CD14-positive monocyte (primary cell): Measurements from ENCODE around the gene ZNF606. TPM values are rescaled to one million over a fixed set of nuclear protein-coding genes. Genes with fewer than 3 reads are reported as not detected.

Source experiments
- DNase-seq, 3 donors: peaks; one replicate each; pipeline ENCODE4 v3.0.0-alpha.2; 2011 to 2022
- H2AFZ ChIP-seq: 2 replicates; pipeline ENCODE4 v1.6.0; 2012; ENCODE audit warnings: mild to moderate bottlenecking, low read depth, low read length, inconsistent platforms; ENCODE audit not compliant: insufficient read depth, poor library complexity, severe bottlenecking
- H3K27ac ChIP-seq, 2 donors: 1 replicate in 1 of 2; 2 replicates in 1 of 2; pipeline ENCODE4 v1.5.1; 2012 to 2013; ENCODE audit warnings: low read length in 2 of 2, control low read depth in 1 of 2, inconsistent platforms in 1 of 2, low read depth in 1 of 2, mild to moderate bottlenecking in 1 of 2
- H3K27me3 ChIP-seq, 2 donors: one replicate each; pipeline versions ENCODE4 v1.6.0 to v1.6.1; 2011 to 2013; ENCODE audit warnings: low read length in 2 of 2; ENCODE audit not compliant: control insufficient read depth in 2 of 2, insufficient read depth in 2 of 2
- H3K36me3 ChIP-seq, 2 donors: replicated peaks in 1 of 2; 1 replicate in 1 of 2; 2 replicates in 1 of 2; pipeline versions ENCODE4 v1.5.1 to v1.6.1; 2012 to 2013; ENCODE audit warnings: low read length in 2 of 2, control low read depth in 1 of 2, inconsistent platforms in 1 of 2, mild to moderate bottlenecking in 1 of 2; ENCODE audit not compliant: insufficient read depth in 2 of 2, control insufficient read depth in 1 of 2
- H3K4me1 ChIP-seq, 2 donors: 1 replicate in 1 of 2; 2 replicates in 1 of 2; pipeline versions ENCODE4 v1.5.1 to v1.6.1; 2012 to 2013; ENCODE audit warnings: low read length in 2 of 2, control low read depth in 1 of 2, inconsistent platforms in 1 of 2, mild to moderate bottlenecking in 1 of 2, moderate library complexity in 1 of 2; ENCODE audit not compliant: insufficient read depth in 2 of 2, control insufficient read depth in 1 of 2
- H3K4me2 ChIP-seq: replicated peaks from 2 replicates; pipeline ENCODE3; 2012; ENCODE audit warnings: low read length, moderate library complexity, mild to moderate bottlenecking; ENCODE audit not compliant: poor library complexity, severe bottlenecking; ENCODE audit errors: extremely low read depth
- H3K4me3 ChIP-seq, 3 experiments: fragments of 200-600 bp in 1 of 3; sonication (generic) in 1 of 3; replicated peaks in 1 of 3; 1 replicate in 2 of 3; 2 replicates in 1 of 3; pipeline ENCODE4 v1.5.1; 2011 to 2013; ENCODE audit warnings: low read length in 3 of 3, mild to moderate bottlenecking in 3 of 3, control low read depth in 2 of 3, low read depth in 2 of 3, inconsistent platforms in 1 of 3, moderate library complexity in 1 of 3
- H3K79me2 ChIP-seq: 2 replicates; pipeline ENCODE4 v1.6.0; 2012; ENCODE audit warnings: mild to moderate bottlenecking, control low read depth, inconsistent platforms, low read length, moderate library complexity; ENCODE audit not compliant: insufficient read depth
- H3K9ac ChIP-seq: 2 replicates; pipeline ENCODE4 v1.6.0; 2017; ENCODE audit warnings: low read length, mild to moderate bottlenecking; ENCODE audit not compliant: insufficient read depth, poor library complexity, severe bottlenecking
- H3K9me3 ChIP-seq, 2 donors: replicated peaks in 1 of 2; 1 replicate in 1 of 2; 2 replicates in 1 of 2; pipeline versions ENCODE4 v1.5.1 to v1.6.1; 2012 to 2013; ENCODE audit warnings: low read length in 2 of 2, control low read depth in 1 of 2; ENCODE audit not compliant: control insufficient read depth in 1 of 2, insufficient read depth in 1 of 2
- H4K20me1 ChIP-seq: 2 replicates; pipeline ENCODE4 v1.6.0; 2012; ENCODE audit warnings: mild to moderate bottlenecking, low read length, control low read depth, moderate library complexity; ENCODE audit not compliant: insufficient read depth
- H3K27ac Mint-ChIP-seq, 7 donors: one replicate each; pipeline ENCODE4 v1.8.0; 2020; ENCODE audit warnings: mild to moderate bottlenecking in 7 of 7, mixed read lengths in 7 of 7, moderate library complexity in 6 of 7, inconsistent platforms in 2 of 7
- H3K27me3 Mint-ChIP-seq, 3 donors: one replicate each; pipeline ENCODE4 v1.8.0; 2021 to 2022; ENCODE audit warnings: low read depth in 3 of 3, mild to moderate bottlenecking in 3 of 3, mixed read lengths in 3 of 3, moderate library complexity in 3 of 3, inconsistent platforms in 1 of 3
- H3K36me3 Mint-ChIP-seq, 2 donors: one replicate each; pipeline ENCODE4 v1.8.0; 2020; ENCODE audit warnings: mixed read lengths in 2 of 2, inconsistent platforms in 1 of 2, mild to moderate bottlenecking in 1 of 2
- H3K4me1 Mint-ChIP-seq: one replicate; pipeline ENCODE4 v1.8.0; 2020; ENCODE audit warnings: mild to moderate bottlenecking, mixed read lengths
- H3K4me3 Mint-ChIP-seq, 2 donors: one replicate each; pipeline ENCODE4 v1.8.0; 2020; ENCODE audit warnings: mild to moderate bottlenecking in 2 of 2, mixed read lengths in 2 of 2, moderate library complexity in 1 of 2
- H3K9me3 Mint-ChIP-seq, 7 donors: one replicate each; pipeline ENCODE4 v1.8.0; 2020 to 2022; ENCODE audit warnings: mixed read lengths in 7 of 7, mild to moderate bottlenecking in 6 of 7, moderate library complexity in 6 of 7, inconsistent platforms in 2 of 7
- WGBS: methylation state at CpG from one replicate; pipeline ENCODE4 v1.1.5; 2013; ENCODE audit warnings: missing lambda C conversion rate; ENCODE audit not compliant: insufficient coverage; 5-methylcytosine and 5-hydroxymethylcytosine counted together
- intact Hi-C, 2 donors: fragments of 100-400 bp; cut with micrococcal nuclease; formaldehyde crosslinking; loops; one replicate each; pipeline versions ENCODE4 v1.15.0 to v1.15.1; 2023
- polyA plus RNA-seq, 3 donors: library from polyadenylated mRNA; depleted of rRNA in 1 of 3; unstranded in 2 of 3; stranded (reverse) in 1 of 3; fragments of 300-500 nt in 2 of 3; fragments of >200 nt in 1 of 3; fragmentation: Illumina TruSeq in 2 of 3; gene quantifications; 1 replicate in 2 of 3; 2 replicates in 1 of 3; pipeline ENCODE4 v1.2.3, GENCODE V29; 2012 to 2021
- TF ChIP-seq, protein P1 (sequence below): fragments of 200-600 bp; IDR thresholded peaks from one replicate; pipeline ENCODE4 v1.8.0; 2022; ENCODE audit warnings: antibody characterized with exemption, mild to moderate bottlenecking

The ZNF606 gene
- polyA plus RNA-seq, 3 donors, result 0.87 to 1.7 (median 1.2) TPM

DNA sequence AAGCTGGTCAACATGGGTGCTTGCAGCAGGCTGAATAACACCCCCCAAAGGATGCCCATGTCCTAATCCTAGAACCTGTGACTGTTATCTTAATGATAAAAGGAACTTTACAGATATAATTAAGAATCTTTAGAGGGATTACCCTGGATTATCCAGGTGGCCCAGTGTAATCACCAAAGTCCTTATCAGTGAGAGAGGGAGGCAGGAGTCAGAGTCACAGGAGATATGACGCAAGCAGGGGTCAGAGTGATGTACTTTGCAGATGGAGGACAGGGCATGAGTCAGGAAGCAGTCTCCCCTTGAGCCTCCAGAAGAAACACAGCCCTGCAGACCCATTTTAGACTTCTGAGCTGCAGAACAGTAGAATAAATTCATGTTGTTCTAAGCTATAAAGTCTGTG lies 9.8 kb downstream of the ZNF606 start:
- Mint-ChIP-seq H3K4me3 (no peak overlapping the region), H3K36me3 (peaks cover 43 to 51% of the 10 kb centered on the region in 2 donors), H3K9me3 (peaks cover 61 to 97% (median 92%) of the 10 kb centered on the region in 7 donors), H3K27ac (no peak overlapping the region), H3K4me1 (no peaks in the 10 kb centered on the region), H3K27me3 (no peaks in the 10 kb centered on the region)
- H4K20me1 ChIP-seq, result no peaks in the 10 kb centered on the region
- intact Hi-C loops, result no loop called here
- H3K36me3 ChIP-seq, result peaks cover 13 to 59% of the 10 kb centered on the region in 2 donors
- H3K79me2 ChIP-seq, result no peaks in the 10 kb centered on the region
- TF ChIP-seq, protein P1, sequence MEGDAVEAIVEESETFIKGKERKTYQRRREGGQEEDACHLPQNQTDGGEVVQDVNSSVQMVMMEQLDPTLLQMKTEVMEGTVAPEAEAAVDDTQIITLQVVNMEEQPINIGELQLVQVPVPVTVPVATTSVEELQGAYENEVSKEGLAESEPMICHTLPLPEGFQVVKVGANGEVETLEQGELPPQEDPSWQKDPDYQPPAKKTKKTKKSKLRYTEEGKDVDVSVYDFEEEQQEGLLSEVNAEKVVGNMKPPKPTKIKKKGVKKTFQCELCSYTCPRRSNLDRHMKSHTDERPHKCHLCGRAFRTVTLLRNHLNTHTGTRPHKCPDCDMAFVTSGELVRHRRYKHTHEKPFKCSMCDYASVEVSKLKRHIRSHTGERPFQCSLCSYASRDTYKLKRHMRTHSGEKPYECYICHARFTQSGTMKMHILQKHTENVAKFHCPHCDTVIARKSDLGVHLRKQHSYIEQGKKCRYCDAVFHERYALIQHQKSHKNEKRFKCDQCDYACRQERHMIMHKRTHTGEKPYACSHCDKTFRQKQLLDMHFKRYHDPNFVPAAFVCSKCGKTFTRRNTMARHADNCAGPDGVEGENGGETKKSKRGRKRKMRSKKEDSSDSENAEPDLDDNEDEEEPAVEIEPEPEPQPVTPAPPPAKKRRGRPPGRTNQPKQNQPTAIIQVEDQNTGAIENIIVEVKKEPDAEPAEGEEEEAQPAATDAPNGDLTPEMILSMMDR, result no peak
- peak overlapping the region in 1 of 3 experiments; percentile 8 for H3K4me3 ChIP-seq
- H3K9me3 ChIP-seq, result peaks cover 91 to 95% of the 10 kb centered on the region in 2 donors
- H2AFZ ChIP-seq, result no peak overlapping the region
- H3K4me1 ChIP-seq, result no peaks in the 10 kb centered on the region
- no peak for DNase-seq
- no peaks in the 10 kb centered on the region for H3K27me3 ChIP-seq
- 40% methylated on average over 1 of the region's 1 CpG for WGBS
- no peak overlapping the region for H3K9ac ChIP-seq
- no peak overlapping the region for H3K27ac ChIP-seq
- no peak overlapping the region for H3K4me2 ChIP-seq

DNA sequence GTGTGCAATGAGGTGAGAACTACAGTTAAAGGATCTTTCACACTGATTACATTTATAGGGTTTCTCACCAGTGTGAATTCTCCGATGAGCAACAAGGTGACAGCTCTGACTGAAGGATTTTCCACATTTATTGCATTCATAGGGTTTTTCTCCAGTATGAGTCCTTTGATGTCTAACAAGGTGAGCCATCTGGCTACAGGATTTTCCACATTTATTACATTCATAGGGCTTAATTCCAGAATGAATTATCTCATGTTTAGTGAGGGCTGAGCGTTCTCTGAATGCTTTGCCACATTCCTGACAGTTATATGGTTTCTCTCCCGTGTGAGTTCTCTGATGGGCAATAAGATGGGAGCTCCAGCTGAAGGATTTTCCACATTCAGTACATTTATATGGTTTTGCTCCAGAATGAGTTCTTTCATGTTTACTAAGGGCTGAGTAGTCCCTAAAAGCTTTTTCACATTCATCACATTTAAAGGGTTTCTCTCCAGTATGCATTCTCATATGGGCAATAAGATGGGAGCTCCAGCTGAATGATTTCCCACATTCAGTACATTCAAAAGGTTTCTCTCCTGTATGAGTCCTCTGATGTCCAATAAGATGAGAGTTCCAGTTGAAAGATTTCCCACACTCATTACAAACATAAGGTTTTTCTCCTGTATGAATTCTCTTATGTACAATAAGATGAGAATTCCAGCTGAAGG lies 23.9 kb downstream of the ZNF606 start:
- Mint-ChIP-seq H3K4me1 (no peaks in the 10 kb centered on the region), H3K36me3 (peaks cover 43 to 51% of the 10 kb centered on the region in 2 donors), H3K4me3 (no peak overlapping the region), H3K9me3 (peaks cover 62 to 100% (median 99%) of the 10 kb centered on the region in 7 donors), H3K27ac (no peak overlapping the region), H3K27me3 (no peaks in the 10 kb centered on the region)
- Histone ChIP-seq H3K9ac (no peak overlapping the region), H4K20me1 (no peaks in the 10 kb centered on the region), H2AFZ (no peak overlapping the region), H3K4me2 (no peak overlapping the region), H3K4me3 (peak overlapping the region in 1 of 3 experiments; percentile 37), H3K79me2 (no peaks in the 10 kb centered on the region), H3K9me3 (peaks cover 79 to 100% of the 10 kb centered on the region in 2 donors), H3K27ac (no peak overlapping the region), H3K36me3 (peaks cover 33 to 55% of the 10 kb centered on the region in 2 donors), H3K4me1 (no peaks in the 10 kb centered on the region), H3K27me3 (no peaks in the 10 kb centered on the region)
- DNase-seq, result no peak
- WGBS, result no CpG with 5 or more reads among the region's 3 CpGs
- intact Hi-C loops, result no loop called here
- TF ChIP-seq, protein P1, result no peak
